Loucy (cell line): Measurements from ENCODE around the gene IDH1.

Experiments used
- EZH2phosphoT487 ChIP-seq: fragments of 200-600 bp; IDR thresholded peaks from 2 replicates; pipeline ENCODE4 v1.6.1; 2018; ENCODE audit warnings: antibody characterized with exemption, mild to moderate bottlenecking, moderate library complexity, borderline replicate concordance
- TF ChIP-seq, protein P1 (sequence below): fragments of 200-600 bp; sonication (generic); conservative IDR thresholded peaks from 2 replicates; pipeline ENCODE4 v1.5.1; 2014; ENCODE audit warnings: mild to moderate bottlenecking, antibody characterized with exemption, low read length

DNA sequence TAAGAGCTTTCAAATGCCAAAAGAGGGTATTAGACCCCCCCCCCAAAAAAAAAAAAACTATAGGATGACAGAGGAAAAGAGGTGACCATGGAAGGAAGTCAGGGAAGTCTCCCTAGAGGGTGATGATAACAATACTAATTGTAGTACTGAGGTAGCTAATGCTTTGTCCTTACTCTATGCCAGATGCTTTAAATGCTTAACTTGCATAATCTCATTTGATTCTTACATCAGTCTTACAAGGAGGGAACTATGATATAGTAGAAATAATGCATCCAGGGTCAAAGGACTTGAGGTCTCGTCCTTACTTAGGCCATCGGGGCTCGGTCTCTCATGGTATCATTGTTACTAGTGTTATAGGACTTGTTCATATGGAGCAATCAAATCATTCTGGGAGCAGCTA lies 9.1 kb downstream of the IDH1 start:
- TF ChIP-seq, protein P1, sequence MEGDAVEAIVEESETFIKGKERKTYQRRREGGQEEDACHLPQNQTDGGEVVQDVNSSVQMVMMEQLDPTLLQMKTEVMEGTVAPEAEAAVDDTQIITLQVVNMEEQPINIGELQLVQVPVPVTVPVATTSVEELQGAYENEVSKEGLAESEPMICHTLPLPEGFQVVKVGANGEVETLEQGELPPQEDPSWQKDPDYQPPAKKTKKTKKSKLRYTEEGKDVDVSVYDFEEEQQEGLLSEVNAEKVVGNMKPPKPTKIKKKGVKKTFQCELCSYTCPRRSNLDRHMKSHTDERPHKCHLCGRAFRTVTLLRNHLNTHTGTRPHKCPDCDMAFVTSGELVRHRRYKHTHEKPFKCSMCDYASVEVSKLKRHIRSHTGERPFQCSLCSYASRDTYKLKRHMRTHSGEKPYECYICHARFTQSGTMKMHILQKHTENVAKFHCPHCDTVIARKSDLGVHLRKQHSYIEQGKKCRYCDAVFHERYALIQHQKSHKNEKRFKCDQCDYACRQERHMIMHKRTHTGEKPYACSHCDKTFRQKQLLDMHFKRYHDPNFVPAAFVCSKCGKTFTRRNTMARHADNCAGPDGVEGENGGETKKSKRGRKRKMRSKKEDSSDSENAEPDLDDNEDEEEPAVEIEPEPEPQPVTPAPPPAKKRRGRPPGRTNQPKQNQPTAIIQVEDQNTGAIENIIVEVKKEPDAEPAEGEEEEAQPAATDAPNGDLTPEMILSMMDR: no peak
- TF ChIP-seq EZH2phosphoT487: no peak
